PC-9 (cell line): Measurements from ENCODE around the gene PARPBP. TPM values are rescaled to one million over a fixed set of nuclear protein-coding genes. Genes with fewer than 3 reads are reported as not detected.

Source experiments
- BruUV-seq: library from RNA; stranded (reverse); fragments of 400-500 nt; replicated peaks from 2 replicates; lab custom pipeline; 2021; lab: Mats Ljungman, UMichigan
- CTCF ChIA-PET: fragments of 300-600 bp; sonication (Branson Sonifier 250); formaldehyde crosslinking; loops from one replicate; lab custom pipeline; 2022; ENCODE audit warnings: antibody characterized with exemption; lab: Charles Lee
- POLR2A ChIA-PET: fragments of 300-600 bp; sonication (Branson Sonifier 250); formaldehyde crosslinking; loops from one replicate; lab custom pipeline; 2022; ENCODE audit warnings: antibody characterized with exemption; ENCODE audit not compliant: unreplicated experiment; lab: Charles Lee
- DNase-seq, 2 experiments: peaks; one replicate each; pipeline versions ENCODE4 v3.0.0 to v3.0.0-alpha.2; 2015 to 2022; ENCODE audit warnings: mixed read lengths in 1 of 2
- H2AFZ ChIP-seq: fragments of 200-600 bp; sonication (generic); 2 replicates; pipeline ENCODE4 v1.8.1; 2017; ENCODE audit warnings: antibody characterized with exemption
- H3F3A ChIP-seq: fragments of 200-600 bp; sonication (generic); 2 replicates; pipeline ENCODE4 v1.8.1; 2017; ENCODE audit warnings: antibody characterized with exemption, mild to moderate bottlenecking, low read depth; ENCODE audit not compliant: insufficient read depth
- H3K27ac ChIP-seq: fragments of 200-600 bp; sonication (generic); 2 replicates; pipeline ENCODE4 v1.6.1; 2016; ENCODE audit warnings: mixed run types
- H3K27me3 ChIP-seq: fragments of 200-600 bp; sonication (generic); 2 replicates; pipeline ENCODE4 v1.6.1; 2016; ENCODE audit warnings: low read depth, mixed run types; ENCODE audit not compliant: insufficient read depth
- H3K36me3 ChIP-seq: fragments of 200-600 bp; sonication (generic); 2 replicates; pipeline ENCODE4 v1.6.1; 2016; ENCODE audit warnings: low read depth, mixed run types
- H3K4me1 ChIP-seq: fragments of 200-600 bp; sonication (generic); replicated peaks from 2 replicates; pipeline ENCODE4 v1.6.1; 2016; ENCODE audit warnings: mixed run types; ENCODE audit not compliant: insufficient read depth
- H3K4me2 ChIP-seq: fragments of 200-600 bp; sonication (generic); 2 replicates; pipeline ENCODE4 v1.6.1; 2017; ENCODE audit warnings: mixed run types
- H3K4me3 ChIP-seq: fragments of 200-600 bp; sonication (generic); 2 replicates; pipeline ENCODE4 v1.6.1; 2016; ENCODE audit warnings: mixed run types
- H3K79me2 ChIP-seq: fragments of 200-600 bp; sonication (generic); 2 replicates; pipeline ENCODE4 v1.6.1; 2017; ENCODE audit warnings: low read depth, mixed run types
- H3K9me2 ChIP-seq: fragments of 200-600 bp; sonication (generic); 2 replicates; pipeline ENCODE4 v1.8.1; 2017; ENCODE audit warnings: mild to moderate bottlenecking; ENCODE audit not compliant: insufficient read depth
- H3K9me3 ChIP-seq: fragments of 200-600 bp; sonication (generic); 2 replicates; pipeline ENCODE4 v1.8.1; 2016; ENCODE audit warnings: low read depth; ENCODE audit not compliant: insufficient read depth
- H4K20me1 ChIP-seq: fragments of 200-600 bp; sonication (generic); 2 replicates; pipeline ENCODE4 v1.8.1; 2017; ENCODE audit not compliant: insufficient read depth
- CTCF ChIP-seq: fragments of 200-600 bp; sonication (generic); conservative IDR thresholded peaks from 2 replicates; pipeline ENCODE4 v1.6.1; 2017; ENCODE audit warnings: mixed run types, antibody characterized with exemption, mild to moderate bottlenecking, moderate library complexity
- EZH2 ChIP-seq: fragments of 200-600 bp; sonication (generic); IDR thresholded peaks from 2 replicates; pipeline ENCODE4 v1.8.0; 2017; ENCODE audit warnings: antibody characterized with exemption, low read depth
- intact Hi-C: fragments of 100-400 bp; cut with micrococcal nuclease; formaldehyde crosslinking; loops from one replicate; pipeline ENCODE4 v1.10.0; 2022; ENCODE audit not compliant: unreplicated experiment
- total RNA-seq: library from RNA; stranded (reverse); gene quantifications from 2 replicates; pipeline ENCODE4 v1.2.3, GENCODE V29; 2021

The PARPBP gene
- total RNA-seq, 1 experiment from 2014 or later, result 16.2 TPM

GRCh38 chr12:102215992-102216691 lies 96.2 kb downstream of the PARPBP start:
- CTCF ChIA-PET, result no interaction called here
- no peaks in the 10 kb centered on the region for H3K9me2 ChIP-seq
- no peak for TF ChIP-seq EZH2
- TF ChIP-seq CTCF, result no peak
- no peak overlapping the region for H3K4me2 ChIP-seq
- no peaks in the 10 kb centered on the region for H4K20me1 ChIP-seq
- BruUV-seq, result no TSS peak
- no peaks in the 10 kb centered on the region for H3K27me3 ChIP-seq
- no peaks in the 10 kb centered on the region for H3K9me3 ChIP-seq
- intact Hi-C loops, result no loop called here
- DNase-seq, result no peak
- POLR2A ChIA-PET, result no interaction called here
- H3K4me1 ChIP-seq, result no peaks in the 10 kb centered on the region
- no peaks in the 10 kb centered on the region for H3K36me3 ChIP-seq
- H3K79me2 ChIP-seq, result no peaks in the 10 kb centered on the region
- H3K27ac ChIP-seq, result no peak overlapping the region
- H3F3A ChIP-seq, result no peaks in the 10 kb centered on the region
- no peak overlapping the region for H2AFZ ChIP-seq
- no peak overlapping the region for H3K4me3 ChIP-seq

GRCh38 chr12:102220736-102221135 lies 100.8 kb downstream of the PARPBP start:
- Histone ChIP-seq H3K4me3 (no peak overlapping the region), H3K27ac (no peak overlapping the region), H4K20me1 (no peaks in the 10 kb centered on the region), H2AFZ (no peak overlapping the region), H3K36me3 (no peaks in the 10 kb centered on the region), H3K4me1 (no peaks in the 10 kb centered on the region), H3K4me2 (no peak overlapping the region), H3K9me2 (no peaks in the 10 kb centered on the region), H3K79me2 (no peaks in the 10 kb centered on the region), H3K27me3 (no peaks in the 10 kb centered on the region), H3K9me3 (no peaks in the 10 kb centered on the region), H3F3A (no peaks in the 10 kb centered on the region)
- DNase-seq, result no peak
- ChIA-PET POLR2A (no interaction called here), CTCF (no interaction called here)
- BruUV-seq, result no TSS peak
- intact Hi-C loops, result no loop called here
- no peak for TF ChIP-seq EZH2
- no peak for TF ChIP-seq CTCF

GRCh38 chr12:102227954-102228353 lies 108.0 kb downstream of the PARPBP start:
- no peaks in the 10 kb centered on the region for H4K20me1 ChIP-seq
- no peak overlapping the region for H3K27ac ChIP-seq
- no peak for TF ChIP-seq CTCF
- TF ChIP-seq EZH2, result no peak
- intact Hi-C loops, result no loop called here
- no peaks in the 10 kb centered on the region for H3K9me2 ChIP-seq
- H3K36me3 ChIP-seq, result no peaks in the 10 kb centered on the region
- CTCF ChIA-PET, result no interaction called here
- POLR2A ChIA-PET, result no interaction called here
- BruUV-seq, result no TSS peak
- no peak overlapping the region for H3K4me2 ChIP-seq
- no peak for DNase-seq
- H3K9me3 ChIP-seq, result no peaks in the 10 kb centered on the region
- no peaks in the 10 kb centered on the region for H3K4me1 ChIP-seq
- no peaks in the 10 kb centered on the region for H3K79me2 ChIP-seq
- no peak overlapping the region for H3K4me3 ChIP-seq
- no peaks in the 10 kb centered on the region for H3K27me3 ChIP-seq
- H2AFZ ChIP-seq, result no peak overlapping the region
- no peaks in the 10 kb centered on the region for H3F3A ChIP-seq
